ENCODE data around the gene P2RY2.

Gene P2RY2

DNA sequence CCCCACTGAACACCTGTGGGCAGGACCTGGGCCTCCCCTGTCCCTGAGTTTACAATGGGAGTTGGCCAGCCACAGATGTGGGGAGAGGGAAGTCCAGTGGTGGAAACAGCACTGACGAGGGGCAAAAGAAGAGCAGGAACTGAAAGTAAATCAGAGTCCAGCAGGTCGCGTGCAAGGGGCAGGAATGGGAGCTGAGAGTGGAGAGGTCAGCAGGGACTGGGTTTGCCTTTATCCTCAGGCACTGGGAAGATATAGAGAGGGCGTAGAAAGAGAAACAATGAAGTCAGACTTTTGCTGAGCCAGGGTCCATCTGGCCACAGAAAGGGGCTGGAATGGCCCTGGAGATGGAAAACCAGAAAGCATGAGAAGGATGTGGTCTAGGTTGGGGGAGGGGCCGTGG is 62.5 kb downstream of the P2RY2 start:
- H3K9me2 ChIP-seq (replicated peaks; ENCODE audit: control insufficient read depth, low read length): no peaks in the 10 kb centered on the region
- H3F3A ChIP-seq (ENCODE audit: control insufficient read depth, insufficient read depth): no peaks in the 10 kb centered on the region
- no peaks in the 10 kb centered on the region for H3K79me2 ChIP-seq (ENCODE audit: control insufficient read depth, low read length)
- H3K9me3 ChIP-seq (ENCODE audit: control insufficient read depth, insufficient read depth, low read length): no peaks in the 10 kb centered on the region
- H3K4me1 ChIP-seq (ENCODE audit: control insufficient read depth, low read length): peaks cover 8% of the 10 kb centered on the region
- no peaks in the 10 kb centered on the region for H4K20me1 ChIP-seq (ENCODE audit: control insufficient read depth, insufficient read depth, low read depth, low read length)
- H3K27me3 ChIP-seq (ENCODE audit: control insufficient read depth, low read length): peaks cover 11% of the 10 kb centered on the region; the same call in 1 of the 2 replicates
- H3K36me3 ChIP-seq (ENCODE audit: control insufficient read depth, low read length): no peaks in the 10 kb centered on the region
- no peak overlapping the region for H3K4me2 ChIP-seq (ENCODE audit: low read length)
- H3K27ac ChIP-seq (ENCODE audit: low read depth, low read length): no peak overlapping the region
- H3K4me3 ChIP-seq (ENCODE audit: low read length): no peak overlapping the region
- TF ChIP-seq CTCF (IDR thresholded peaks at IDR 0.05; ENCODE audit: low read depth, low read length, poor library complexity, severe bottlenecking): no peak

DNA sequence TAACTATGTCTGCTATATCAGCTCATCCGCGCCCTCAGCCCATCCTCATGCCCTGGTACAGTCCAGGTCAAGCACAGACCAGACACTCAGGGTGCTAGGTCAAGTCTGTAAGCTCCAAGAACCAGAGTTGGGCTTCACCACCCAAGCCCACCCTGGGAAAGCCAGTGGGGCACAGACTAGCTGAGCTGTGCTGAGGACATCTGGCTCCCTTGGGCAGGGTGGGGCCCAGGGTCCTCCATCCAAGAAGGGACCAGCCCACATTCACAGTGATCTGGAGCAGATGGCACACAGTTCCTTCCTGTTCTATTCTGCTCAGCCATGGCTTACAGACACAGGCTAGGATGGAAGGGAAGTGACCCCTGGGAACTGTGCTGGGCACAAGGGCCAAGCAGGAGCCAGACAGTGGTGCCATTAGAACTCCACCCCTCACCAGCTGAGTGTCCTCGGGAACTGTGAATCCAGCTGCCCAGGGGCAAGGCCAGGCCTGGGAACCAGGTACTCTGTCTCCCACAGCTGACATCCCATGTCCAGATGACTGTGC is 63.2 kb downstream of the P2RY2 start:
- no peaks in the 10 kb centered on the region for H3K79me2 ChIP-seq (ENCODE audit: control insufficient read depth, low read length)
- no peaks in the 10 kb centered on the region for H4K20me1 ChIP-seq (ENCODE audit: control insufficient read depth, insufficient read depth, low read depth, low read length)
- H3K9me2 ChIP-seq (replicated peaks; ENCODE audit: control insufficient read depth, low read length): no peaks in the 10 kb centered on the region
- H3F3A ChIP-seq (ENCODE audit: control insufficient read depth, insufficient read depth): no peaks in the 10 kb centered on the region
- H3K4me3 ChIP-seq (ENCODE audit: low read length): no peak overlapping the region
- H3K36me3 ChIP-seq (ENCODE audit: control insufficient read depth, low read length): no peaks in the 10 kb centered on the region
- TF ChIP-seq EZH2phosphoT487 (IDR thresholded peaks at IDR 0.05; ENCODE audit: borderline replicate concordance, low read length) (no peak), CTCF (IDR thresholded peaks at IDR 0.05; ENCODE audit: low read depth, low read length, poor library complexity, severe bottlenecking) (no peak)
- H3K27ac ChIP-seq (ENCODE audit: low read depth, low read length): no peak overlapping the region
- no peaks in the 10 kb centered on the region for H3K9me3 ChIP-seq (ENCODE audit: control insufficient read depth, insufficient read depth, low read length)
- H3K27me3 ChIP-seq (ENCODE audit: control insufficient read depth, low read length): peaks cover 4% of the 10 kb centered on the region; the same call in 1 of the 2 replicates
- H3K4me2 ChIP-seq (ENCODE audit: low read length): no peak overlapping the region
- peaks cover 8% of the 10 kb centered on the region for H3K4me1 ChIP-seq (ENCODE audit: control insufficient read depth, low read length)

- no peak overlapping the region for H3K27ac ChIP-seq (ENCODE audit: low read depth, low read length)
These were observed 63.9 kb downstream of the P2RY2 start for GRCh38 chr11:73281796-73282660.

More at GRCh38 chr11:73281796-73282660, 63.9 kb downstream of the P2RY2 start:
- Histone ChIP-seq H3K4me1 (ENCODE audit: control insufficient read depth, low read length) (peaks cover 8% of the 10 kb centered on the region), H4K20me1 (ENCODE audit: control insufficient read depth, insufficient read depth, low read depth, low read length) (no peaks in the 10 kb centered on the region), H3K36me3 (ENCODE audit: control insufficient read depth, low read length) (no peaks in the 10 kb centered on the region), H3K4me3 (ENCODE audit: low read length) (no peak overlapping the region), H3F3A (ENCODE audit: control insufficient read depth, insufficient read depth) (no peaks in the 10 kb centered on the region), H3K27me3 (ENCODE audit: control insufficient read depth, low read length) (0 out of 2 replicates have a peak, but pooled peaks cover 2% of the 10 kb centered on the region), H3K9me3 (ENCODE audit: control insufficient read depth, insufficient read depth, low read length) (no peaks in the 10 kb centered on the region), H3K4me2 (ENCODE audit: low read length) (no peak overlapping the region), H3K79me2 (ENCODE audit: control insufficient read depth, low read length) (no peaks in the 10 kb centered on the region), H3K9me2 (replicated peaks; ENCODE audit: control insufficient read depth, low read length) (no peaks in the 10 kb centered on the region)
- no peak for TF ChIP-seq EZH2phosphoT487 (IDR thresholded peaks at IDR 0.05; ENCODE audit: borderline replicate concordance, low read length)
- no peak for TF ChIP-seq CTCF (IDR thresholded peaks at IDR 0.05; ENCODE audit: low read depth, low read length, poor library complexity, severe bottlenecking)

All from DOHH2 (cell line).